Activated CD4-positive, alpha-beta T cell treated with anti-CD3 and anti-CD28 coated beads, Interleukin-2, amount 10 ng/mL, durations not matched to agents 7 days and 5 days (primary cell): ENCODE results near the gene CD8A. TPM values are rescaled to one million over a fixed set of nuclear protein-coding genes. Genes with fewer than 3 reads are reported as not detected.

Experiments
- CTCF ChIA-PET: fragments of 350-600 bp; sonication (Branson Sonifier 250); formaldehyde crosslinking; loops from one replicate; lab custom pipeline; 2021; ENCODE audit warnings: antibody characterized with exemption; lab: Charles Lee
- POLR2A ChIA-PET: fragments of 350-600 bp; sonication (Branson Sonifier 250); formaldehyde crosslinking; loops from one replicate; lab custom pipeline; 2021; ENCODE audit warnings: antibody characterized with exemption; lab: Charles Lee
- DNase-seq: peaks from one replicate; pipeline ENCODE4 v3.0.0-alpha.2; 2020
- H3K27ac Mint-ChIP-seq: one replicate; pipeline ENCODE4 v1.8.0; 2021; ENCODE audit warnings: mild to moderate bottlenecking, moderate library complexity, mixed read lengths
- H3K27me3 Mint-ChIP-seq: one replicate; pipeline ENCODE4 v1.8.0; 2021; ENCODE audit warnings: mixed read lengths
- H3K36me3 Mint-ChIP-seq: one replicate; pipeline ENCODE4 v1.8.0; 2021; ENCODE audit warnings: low read depth, mixed read lengths
- H3K4me1 Mint-ChIP-seq: one replicate; pipeline ENCODE4 v1.8.0; 2021; ENCODE audit warnings: mixed read lengths
- H3K4me3 Mint-ChIP-seq: one replicate; pipeline ENCODE4 v1.8.0; 2021; ENCODE audit warnings: mild to moderate bottlenecking, moderate library complexity, mixed read lengths
- H3K9me3 Mint-ChIP-seq: one replicate; pipeline ENCODE4 v1.8.0; 2021; ENCODE audit warnings: mixed read lengths
- total RNA-seq, 2 experiments: library from RNA; stranded (reverse); gene quantifications; one replicate each; pipeline ENCODE4 v1.2.3, GENCODE V29; 2021

The CD8A gene
- total RNA-seq, 2 experiments from 2014 or later = 0.72 to 0.77 TPM

- H3K4me1 Mint-ChIP-seq = no peaks in the 10 kb centered on the region
- H3K4me3 Mint-ChIP-seq = no peak overlapping the region
- H3K27me3 Mint-ChIP-seq = peaks cover 23% of the 10 kb centered on the region
- no peak overlapping the region for H3K27ac Mint-ChIP-seq
- ChIA-PET POLR2A (no interaction called here), CTCF (interaction anchor here (0.7 kb wide), 1 partner anchor 319 kb away, joined by 3 read pairs; no protein-coding TSS in a partner anchor)
- no peaks in the 10 kb centered on the region for H3K36me3 Mint-ChIP-seq
- no peaks in the 10 kb centered on the region for H3K9me3 Mint-ChIP-seq
- no peak for DNase-seq
Measured at GRCh38 chr2:86783615-86784339, 6.9 kb downstream of the CD8A start.

- Mint-ChIP-seq H3K4me1 (no peaks in the 10 kb centered on the region), H3K9me3 (no peaks in the 10 kb centered on the region), H3K4me3 (no peak overlapping the region), H3K27me3 (peaks cover 13% of the 10 kb centered on the region), H3K27ac (no peak overlapping the region), H3K36me3 (no peaks in the 10 kb centered on the region)
- DNase-seq = no peak
- ChIA-PET CTCF (no interaction called here), POLR2A (no interaction called here)
Measured at GRCh38 chr2:86782748-86783147, 8.0 kb downstream of the CD8A start.

- Mint-ChIP-seq H3K36me3 (no peaks in the 10 kb centered on the region), H3K27me3 (peaks cover 4% of the 10 kb centered on the region), H3K27ac (no peak overlapping the region), H3K9me3 (no peaks in the 10 kb centered on the region), H3K4me1 (no peaks in the 10 kb centered on the region), H3K4me3 (no peak overlapping the region)
- ChIA-PET CTCF (interaction anchor here (1.0 to 1.7 kb wide), 2 partner anchors 16 to 17 kb away, joined by 3 to 5 read pairs; no protein-coding TSS in a partner anchor), POLR2A (no interaction called here)
- no peak for DNase-seq
Measured at GRCh38 chr2:86781363-86781762, 9.3 kb downstream of the CD8A start.

- Mint-ChIP-seq H3K27me3 (no peaks in the 10 kb centered on the region), H3K4me3 (no peak overlapping the region), H3K9me3 (no peaks in the 10 kb centered on the region), H3K27ac (no peak overlapping the region), H3K4me1 (no peaks in the 10 kb centered on the region), H3K36me3 (peaks cover 3% of the 10 kb centered on the region)
- DNase-seq = no peak
- ChIA-PET CTCF (interaction anchor here (0.6 to 1.7 kb wide), 5 partner anchors 10 to 351 kb away, joined by 3 to 5 read pairs (median 4); no protein-coding TSS in a partner anchor), POLR2A (no interaction called here)
Measured at GRCh38 chr2:86779971-86780370, 10.7 kb downstream of the CD8A start.

- no peak for DNase-seq
- peaks cover 7% of the 10 kb centered on the region for H3K36me3 Mint-ChIP-seq
- H3K4me1 Mint-ChIP-seq = no peaks in the 10 kb centered on the region
- H3K27ac Mint-ChIP-seq = no peak overlapping the region
- ChIA-PET CTCF (interaction anchor here (1.2 kb wide), 1 partner anchor 16 kb away, joined by 3 read pairs; no protein-coding TSS in a partner anchor), POLR2A (no interaction called here)
- no peak overlapping the region for H3K4me3 Mint-ChIP-seq
- H3K27me3 Mint-ChIP-seq = no peaks in the 10 kb centered on the region
- no peaks in the 10 kb centered on the region for H3K9me3 Mint-ChIP-seq
Measured at GRCh38 chr2:86778957-86779356, 11.8 kb downstream of the CD8A start.

GRCh38 chr2:86776532-86776931 is 14.2 kb downstream of the CD8A start:
- CTCF ChIA-PET = no interaction called here
- Mint-ChIP-seq H3K27me3 (no peaks in the 10 kb centered on the region), H3K27ac (no peak overlapping the region), H3K4me3 (no peak overlapping the region), H3K9me3 (no peaks in the 10 kb centered on the region), H3K36me3 (peaks cover 21% of the 10 kb centered on the region), H3K4me1 (no peaks in the 10 kb centered on the region)
- no peak for DNase-seq
- POLR2A ChIA-PET = no interaction called here

GRCh38 chr2:86775338-86775737 is 15.4 kb downstream of the CD8A start:
- Mint-ChIP-seq H3K9me3 (no peaks in the 10 kb centered on the region), H3K36me3 (peaks cover 30% of the 10 kb centered on the region), H3K4me1 (no peaks in the 10 kb centered on the region), H3K4me3 (no peak overlapping the region), H3K27me3 (no peaks in the 10 kb centered on the region), H3K27ac (no peak overlapping the region)
- no peak for DNase-seq
- ChIA-PET CTCF (no interaction called here), POLR2A (no interaction called here)

- peaks cover 32% of the 10 kb centered on the region for H3K36me3 Mint-ChIP-seq
- ChIA-PET POLR2A (no interaction called here), CTCF (no interaction called here)
- H3K9me3 Mint-ChIP-seq = no peaks in the 10 kb centered on the region
- DNase-seq = no peak
- no peaks in the 10 kb centered on the region for H3K4me1 Mint-ChIP-seq
- H3K4me3 Mint-ChIP-seq = no peak overlapping the region
- no peaks in the 10 kb centered on the region for H3K27me3 Mint-ChIP-seq
- H3K27ac Mint-ChIP-seq = no peak overlapping the region
Measured at GRCh38 chr2:86774862-86775261, 15.9 kb downstream of the CD8A start.

GRCh38 chr2:86772611-86773010 is 18.1 kb downstream of the CD8A start:
- Mint-ChIP-seq H3K4me1 (no peaks in the 10 kb centered on the region), H3K4me3 (no peak overlapping the region), H3K27me3 (no peaks in the 10 kb centered on the region), H3K36me3 (peaks cover 38% of the 10 kb centered on the region), H3K9me3 (no peaks in the 10 kb centered on the region), H3K27ac (no peak overlapping the region)
- DNase-seq = no peak
- ChIA-PET POLR2A (no interaction called here), CTCF (interaction anchor here (0.6 to 1.0 kb wide), 3 partner anchors 24 to 1308 kb away, joined by 3 to 5 read pairs (median 3); no protein-coding TSS in a partner anchor)

- ChIA-PET POLR2A (no interaction called here), CTCF (no interaction called here)
- no peaks in the 10 kb centered on the region for H3K4me1 Mint-ChIP-seq
- no peaks in the 10 kb centered on the region for H3K27me3 Mint-ChIP-seq
- H3K9me3 Mint-ChIP-seq = no peaks in the 10 kb centered on the region
- DNase-seq = no peak
- no peak overlapping the region for H3K4me3 Mint-ChIP-seq
- H3K27ac Mint-ChIP-seq = no peak overlapping the region
- peaks cover 38% of the 10 kb centered on the region for H3K36me3 Mint-ChIP-seq
Measured at GRCh38 chr2:86770816-86771301, 19.9 kb downstream of the CD8A start.

GRCh38 chr2:86769838-86770237 is 20.9 kb downstream of the CD8A start:
- Mint-ChIP-seq H3K9me3 (no peaks in the 10 kb centered on the region), H3K4me1 (peaks cover 1% of the 10 kb centered on the region), H3K4me3 (no peak overlapping the region), H3K27me3 (no peaks in the 10 kb centered on the region), H3K27ac (no peak overlapping the region), H3K36me3 (peaks cover 36% of the 10 kb centered on the region)
- POLR2A ChIA-PET = no interaction called here
- CTCF ChIA-PET = interaction anchor here (0.6 to 1.0 kb wide), 2 partner anchors 10 to 125 kb away, joined by 3 to 4 read pairs; no protein-coding TSS in a partner anchor
- DNase-seq = no peak

- no peak overlapping the region for H3K4me3 Mint-ChIP-seq
- H3K36me3 Mint-ChIP-seq = peaks cover 30% of the 10 kb centered on the region
- ChIA-PET POLR2A (no interaction called here), CTCF (no interaction called here)
- no peak for DNase-seq
- no peak overlapping the region for H3K27ac Mint-ChIP-seq
- no peaks in the 10 kb centered on the region for H3K27me3 Mint-ChIP-seq
- no peaks in the 10 kb centered on the region for H3K9me3 Mint-ChIP-seq
- H3K4me1 Mint-ChIP-seq = peaks cover 2% of the 10 kb centered on the region
Measured at GRCh38 chr2:86768189-86768949, 22.3 kb downstream of the CD8A start.

- no peak for DNase-seq
- no peaks in the 10 kb centered on the region for H3K27me3 Mint-ChIP-seq
- H3K4me3 Mint-ChIP-seq = no peak overlapping the region
- no peak overlapping the region for H3K27ac Mint-ChIP-seq
- peaks cover 2% of the 10 kb centered on the region for H3K4me1 Mint-ChIP-seq
- H3K9me3 Mint-ChIP-seq = no peaks in the 10 kb centered on the region
- H3K36me3 Mint-ChIP-seq = peaks cover 14% of the 10 kb centered on the region
- POLR2A ChIA-PET = no interaction called here
- CTCF ChIA-PET = interaction anchor here (0.6 to 1.7 kb wide), 4 partner anchors 15 to 40 kb away, joined by 3 to 5 read pairs (median 4); no protein-coding TSS in a partner anchor
Measured at GRCh38 chr2:86765310-86765695, 25.4 kb downstream of the CD8A start.
